GM12878 (cell line): ENCODE measurements around the gene CAMP.

ENCODE experiments used
- CBX3 ChIP-seq: fragments of 200-600 bp; sonication (generic); IDR thresholded peaks from 2 replicates; pipeline ENCODE4 v1.6.1; 2016; ENCODE audit warnings: low read depth, borderline replicate concordance
- EP300 ChIP-seq, 2 experiments: fragments of 150-350 bp in 1 of 2; IDR thresholded peaks; 2 replicates each; pipeline ENCODE4 v1.6.1; 2011 to 2012; ENCODE audit warnings: low read depth in 2 of 2, low read length in 2 of 2, borderline replicate concordance in 1 of 2, improper control_type of control experiment in 1 of 2, inconsistent platforms in 1 of 2; ENCODE audit not compliant: control insufficient read depth in 1 of 2
- FOS ChIP-seq: IDR thresholded peaks from 3 replicates; pipeline ENCODE4 v1.6.1; 2011; ENCODE audit warnings: borderline replicate concordance; ENCODE audit not compliant: insufficient read length; ENCODE audit errors: extremely low read depth
- POLR2A ChIP-seq: IDR thresholded peaks from 2 replicates; pipeline ENCODE4 v1.6.1; 2011; ENCODE audit warnings: low read depth, mild to moderate bottlenecking, low read length
- RAD51 ChIP-seq: fragments of 450-650 bp; IDR thresholded peaks from 2 replicates; pipeline ENCODE4 v1.6.1; 2016; ENCODE audit warnings: moderate library complexity, mild to moderate bottlenecking, inconsistent platforms
- SIN3A ChIP-seq: IDR thresholded peaks from 2 replicates; pipeline ENCODE4 v1.6.1; 2012; ENCODE audit warnings: low read depth, low read length, improper control_type of control experiment
- SIX5 ChIP-seq: IDR thresholded peaks from 2 replicates; pipeline ENCODE4 v1.6.1; 2011; ENCODE audit warnings: mild to moderate bottlenecking, low read depth, low read length, moderate library complexity; ENCODE audit not compliant: severe bottlenecking
- TAF1 ChIP-seq: IDR thresholded peaks from 2 replicates; pipeline ENCODE4 v1.6.1; 2011; ENCODE audit warnings: mild to moderate bottlenecking, low read depth, low read length, borderline replicate concordance
- ZNF274 ChIP-seq: IDR thresholded peaks from one replicate; pipeline ENCODE4 v1.8.0; 2011; ENCODE audit not compliant: insufficient read length, insufficient read depth

DNA sequence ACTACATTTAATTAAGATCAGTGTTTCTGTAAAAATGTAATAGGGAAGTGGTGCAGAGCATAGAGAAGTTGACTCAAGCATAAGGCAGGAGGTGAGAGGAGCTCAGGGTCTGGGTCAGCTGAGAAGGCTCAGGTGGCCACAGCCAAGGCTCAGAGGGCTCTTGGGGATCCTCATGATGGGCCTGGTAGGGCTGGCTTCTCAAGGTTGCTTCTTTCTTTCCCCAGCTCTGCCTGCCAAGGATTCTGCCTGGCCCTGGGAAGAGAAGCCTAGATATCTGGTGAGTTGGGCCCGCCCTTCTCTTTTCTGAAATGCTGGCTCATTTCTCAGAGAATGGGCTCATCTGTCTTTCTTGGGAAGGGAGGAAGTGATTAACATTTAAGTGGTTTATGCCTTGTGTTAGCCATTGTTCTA, 24.1 kb downstream of the CAMP start:
- TF ChIP-seq SIX5, result no peak
- no peak for TF ChIP-seq SIN3A
- no peak for TF ChIP-seq RAD51
- TF ChIP-seq EP300 (IDR thresholded peaks at IDR 0.05; ENCODE audit: borderline replicate concordance in 1 of 2, control insufficient read depth in 1 of 2, low read depth in 2 of 2, low read length in 2 of 2), result no peak
- TF ChIP-seq CBX3, result no peak
- TF ChIP-seq TAF1, result no peak
- TF ChIP-seq FOS, result no peak
- TF ChIP-seq ZNF274, result no peak
- no peak for TF ChIP-seq POLR2A
